HG03064 (cell line): ENCODE data around the gene CRHR2.

Experiments used
- ATAC-seq: cut with Tn5 transposase; IDR thresholded peaks from one replicate; pipeline ENCODE4 v1.9.1; 2021; ENCODE audit warnings: low read depth; ENCODE audit not compliant: unreplicated experiment

Gene CRHR2

GRCh38 chr7:30683816-30684215 lies 1.6 kb upstream of the CRHR2 start:
- ATAC-seq: no peak

- ATAC-seq: no peak
Measured at GRCh38 chr7:30683306-30683705, 1.1 kb upstream of the CRHR2 start.

- ATAC-seq: no peak
Measured at GRCh38 chr7:30681815-30682211, 443 bp downstream of the CRHR2 start.

- ATAC-seq: no peak
Measured at GRCh38 chr7:30681331-30681797, 892 bp downstream of the CRHR2 start.

- ATAC-seq: no peak
Measured at GRCh38 chr7:30679664-30680063, 2.6 kb downstream of the CRHR2 start.

GRCh38 chr7:30678805-30679204 lies 3.5 kb downstream of the CRHR2 start:
- ATAC-seq: no peak

GRCh38 chr7:30674876-30675275 lies 7.4 kb downstream of the CRHR2 start:
- no peak for ATAC-seq

GRCh38 chr7:30674420-30674819 lies 7.8 kb downstream of the CRHR2 start:
- ATAC-seq: no peak

GRCh38 chr7:30671793-30672465 lies 10.3 kb downstream of the CRHR2 start:
- ATAC-seq: no peak

- ATAC-seq: no peak
Measured at GRCh38 chr7:30668102-30668501, 14.2 kb downstream of the CRHR2 start.

- no peak for ATAC-seq
Measured at GRCh38 chr7:30667172-30667571, 15.1 kb downstream of the CRHR2 start.

GRCh38 chr7:30665449-30665848 lies 16.8 kb downstream of the CRHR2 start:
- ATAC-seq: no peak

GRCh38 chr7:30665043-30665442 lies 17.2 kb downstream of the CRHR2 start:
- no peak for ATAC-seq

- no peak for ATAC-seq
Measured at GRCh38 chr7:30664184-30664885, 17.9 kb downstream of the CRHR2 start.

GRCh38 chr7:30663414-30663813 lies 18.8 kb downstream of the CRHR2 start:
- no peak for ATAC-seq

GRCh38 chr7:30662431-30662939 lies 19.8 kb downstream of the CRHR2 start:
- no peak for ATAC-seq

GRCh38 chr7:30661926-30662325 lies 20.3 kb downstream of the CRHR2 start:
- no peak for ATAC-seq

- ATAC-seq: no peak
Measured at GRCh38 chr7:30660331-30661255, 21.7 kb downstream of the CRHR2 start.

GRCh38 chr7:30659312-30659711 lies 22.9 kb downstream of the CRHR2 start:
- ATAC-seq: no peak

- no peak for ATAC-seq
Measured at GRCh38 chr7:30658479-30659074, 23.7 kb downstream of the CRHR2 start.

GRCh38 chr7:30657131-30657530 lies 25.1 kb downstream of the CRHR2 start:
- ATAC-seq: no peak
